ENCODE data around the gene PGLYRP1.

PGLYRP1 gene

DNA sequence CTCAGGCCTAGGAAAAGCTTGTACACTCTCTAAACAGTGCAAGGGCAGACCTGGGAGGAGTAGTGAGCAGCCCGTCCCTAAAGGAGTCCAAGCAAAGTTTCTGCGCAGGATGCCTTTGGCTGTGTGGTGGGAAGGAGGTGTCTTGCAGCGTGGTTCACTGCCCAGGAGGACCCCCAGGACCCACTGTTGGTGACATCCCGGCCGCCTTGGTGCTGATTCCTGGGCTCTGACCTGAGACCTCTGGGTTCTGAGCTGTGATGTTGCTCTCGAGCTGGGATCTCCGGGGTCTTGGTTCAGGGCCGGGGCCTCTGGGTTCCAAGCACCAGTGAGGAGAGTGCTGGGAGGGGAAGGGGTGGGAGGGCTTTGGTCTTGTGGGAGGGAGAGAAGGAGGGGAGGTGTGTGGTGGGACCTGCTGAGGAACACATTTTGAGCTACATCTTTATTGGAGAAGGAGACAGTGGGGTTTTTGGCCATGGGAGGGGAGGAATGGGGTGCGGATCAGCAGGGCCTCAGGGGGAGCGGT lies 4.1 kb downstream of the PGLYRP1 start:
- Histone ChIP-seq H3K27me3 (ENCODE audit: control insufficient read depth in 5 of 5, insufficient read depth in 4 of 5, low read length in 5 of 5) (peaks cover 22 to 36% (median 34%) of the 10 kb centered on the region in 5 donors), H3K36me3 (ENCODE audit: control insufficient read depth in 5 of 5, insufficient read depth in 5 of 5, low read length in 5 of 5) (peaks cover 0 to 6% (median 0%) of the 10 kb centered on the region in 5 donors), H3K4me1 (ENCODE audit: control insufficient read depth in 5 of 5, insufficient read depth in 5 of 5, low read length in 5 of 5) (peaks cover 2 to 25% (median 16%) of the 10 kb centered on the region in 5 donors)

DNA sequence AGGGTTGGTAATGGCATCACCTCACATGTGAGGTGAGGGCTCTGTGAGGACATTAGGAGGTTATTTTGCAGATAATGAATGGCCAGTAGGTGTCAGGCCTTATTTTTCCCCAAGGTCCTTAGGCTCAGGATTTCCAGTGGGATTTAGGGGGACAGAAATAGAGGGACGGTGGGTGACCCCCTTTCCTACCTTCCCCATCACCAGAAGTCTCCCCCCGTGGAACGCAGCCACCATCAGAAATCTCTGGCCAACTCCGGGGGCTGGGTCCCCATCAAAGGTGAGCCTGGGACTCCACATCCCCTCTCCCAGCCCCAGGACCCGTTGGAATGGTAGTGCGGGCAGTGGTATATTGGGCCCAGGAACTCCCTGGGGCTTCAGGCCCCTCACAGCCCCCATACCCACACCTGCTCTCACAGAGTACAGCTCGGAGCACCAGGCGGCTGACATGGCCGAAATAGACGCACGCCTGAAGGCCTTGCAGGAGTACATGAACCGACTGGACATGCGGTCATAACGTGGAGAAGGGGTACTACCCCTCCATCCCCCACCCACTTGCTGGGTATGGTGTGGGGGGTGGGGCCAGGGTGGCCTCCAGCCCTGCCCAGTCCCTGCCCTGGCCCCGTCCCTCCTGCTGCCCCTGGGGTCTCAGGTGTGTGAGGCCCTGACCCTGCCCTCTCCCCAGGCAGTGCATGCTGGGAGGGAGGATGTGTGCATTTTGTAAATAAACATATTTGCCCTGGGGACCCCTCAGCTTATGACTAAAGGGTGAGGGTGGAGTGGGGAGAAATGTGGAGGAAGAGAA lies 4.8 kb downstream of the PGLYRP1 start:
- Histone ChIP-seq H3K9me3 (ENCODE audit: control insufficient read depth in 5 of 5, low read length in 5 of 5) (no peaks in the 10 kb centered on the region), H3K4me3 (ENCODE audit: low read depth in 1 of 5, low read length in 5 of 5) (no peak overlapping the region), H3K27ac (ENCODE audit: low read depth, low read length) (no peak overlapping the region), H3K9ac (ENCODE audit: low read length in 5 of 5) (no peak overlapping the region), H3K4me1 (ENCODE audit: control insufficient read depth in 5 of 5, insufficient read depth in 5 of 5, low read length in 5 of 5) (peaks cover 2 to 25% (median 16%) of the 10 kb centered on the region in 5 donors), H3K36me3 (ENCODE audit: control insufficient read depth in 5 of 5, insufficient read depth in 5 of 5, low read length in 5 of 5) (peaks cover 0 to 6% (median 0%) of the 10 kb centered on the region in 5 donors), H3K27me3 (ENCODE audit: control insufficient read depth in 5 of 5, insufficient read depth in 4 of 5, low read length in 5 of 5) (peaks cover 21 to 33% (median 29%) of the 10 kb centered on the region in 5 donors)

More for the DNA sequence above, 4.1 kb downstream of the PGLYRP1 start:
- Histone ChIP-seq H3K9ac (ENCODE audit: low read length in 5 of 5) (no peak overlapping the region), H3K4me3 (ENCODE audit: low read depth in 1 of 5, low read length in 5 of 5) (no peak overlapping the region), H3K27ac (ENCODE audit: low read depth, low read length) (no peak overlapping the region), H3K9me3 (ENCODE audit: control insufficient read depth in 5 of 5, low read length in 5 of 5) (no peaks in the 10 kb centered on the region)

DNA sequence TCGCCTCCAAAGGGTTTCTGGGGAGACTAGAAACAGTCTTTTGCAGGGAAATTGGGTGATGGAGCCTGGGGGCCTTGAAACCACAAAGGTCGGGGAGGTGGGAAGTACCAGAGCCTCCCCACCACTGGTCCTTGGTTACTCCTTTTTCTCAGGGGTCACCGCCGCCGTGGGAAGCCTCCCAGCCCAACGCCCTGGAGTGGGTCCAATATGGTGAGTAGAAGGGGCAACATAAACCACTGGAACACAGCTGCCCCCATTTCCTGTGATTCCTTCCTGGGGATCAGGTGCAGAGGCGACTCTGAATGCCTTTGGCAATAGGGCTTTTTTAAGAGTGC lies 5.8 kb downstream of the PGLYRP1 start:
- Histone ChIP-seq H3K27me3 (ENCODE audit: control insufficient read depth in 5 of 5, insufficient read depth in 4 of 5, low read length in 5 of 5) (peaks cover 15 to 27% (median 20%) of the 10 kb centered on the region in 5 donors), H3K36me3 (ENCODE audit: control insufficient read depth in 5 of 5, insufficient read depth in 5 of 5, low read length in 5 of 5) (peaks cover 0 to 6% (median 0%) of the 10 kb centered on the region in 5 donors), H3K4me3 (ENCODE audit: low read depth in 1 of 5, low read length in 5 of 5) (no peak overlapping the region), H3K9ac (ENCODE audit: low read length in 5 of 5) (no peak overlapping the region), H3K27ac (ENCODE audit: low read depth, low read length) (no peak overlapping the region), H3K4me1 (ENCODE audit: control insufficient read depth in 5 of 5, insufficient read depth in 5 of 5, low read length in 5 of 5) (peaks cover 2 to 25% (median 16%) of the 10 kb centered on the region in 5 donors), H3K9me3 (ENCODE audit: control insufficient read depth in 5 of 5, low read length in 5 of 5) (no peaks in the 10 kb centered on the region)

DNA sequence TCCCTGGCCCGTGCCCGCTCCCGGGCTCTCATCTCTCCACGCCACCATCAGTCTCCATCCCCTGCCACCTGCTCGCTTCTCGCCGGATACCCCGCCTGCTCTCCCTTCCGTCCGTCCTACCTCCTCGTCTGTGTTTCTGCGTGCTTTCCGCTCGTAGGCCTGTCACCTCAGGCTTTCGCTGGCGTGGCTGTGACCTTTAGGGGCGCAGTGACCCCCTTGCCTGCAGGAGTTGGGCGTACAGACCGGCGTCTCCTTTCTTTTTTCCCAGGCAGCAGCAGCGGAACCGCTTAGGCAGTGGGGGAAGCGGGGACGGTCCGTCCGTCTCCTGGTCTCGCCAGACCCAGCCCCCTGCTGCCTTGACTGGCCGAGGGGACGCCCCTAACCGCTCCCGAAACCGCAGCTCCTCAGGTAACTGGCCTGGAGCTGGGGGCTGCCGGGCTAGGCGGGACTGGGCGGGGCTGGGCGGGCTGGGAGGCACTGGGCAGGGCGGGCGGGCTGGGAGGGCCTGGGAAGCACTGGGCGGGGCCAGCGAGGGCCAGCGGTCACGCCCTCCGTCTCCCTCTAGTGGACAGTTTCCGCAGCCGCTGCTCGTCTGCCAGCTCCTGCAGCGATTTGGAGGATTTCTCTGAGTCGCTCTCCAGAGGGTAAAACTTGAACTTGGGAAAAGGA lies 6.3 kb downstream of the PGLYRP1 start:
- H3K9ac ChIP-seq (ENCODE audit: low read length in 5 of 5): peak overlapping the region in 4 of 5 donors; percentile 16 to 80 (median 70)

DNA sequence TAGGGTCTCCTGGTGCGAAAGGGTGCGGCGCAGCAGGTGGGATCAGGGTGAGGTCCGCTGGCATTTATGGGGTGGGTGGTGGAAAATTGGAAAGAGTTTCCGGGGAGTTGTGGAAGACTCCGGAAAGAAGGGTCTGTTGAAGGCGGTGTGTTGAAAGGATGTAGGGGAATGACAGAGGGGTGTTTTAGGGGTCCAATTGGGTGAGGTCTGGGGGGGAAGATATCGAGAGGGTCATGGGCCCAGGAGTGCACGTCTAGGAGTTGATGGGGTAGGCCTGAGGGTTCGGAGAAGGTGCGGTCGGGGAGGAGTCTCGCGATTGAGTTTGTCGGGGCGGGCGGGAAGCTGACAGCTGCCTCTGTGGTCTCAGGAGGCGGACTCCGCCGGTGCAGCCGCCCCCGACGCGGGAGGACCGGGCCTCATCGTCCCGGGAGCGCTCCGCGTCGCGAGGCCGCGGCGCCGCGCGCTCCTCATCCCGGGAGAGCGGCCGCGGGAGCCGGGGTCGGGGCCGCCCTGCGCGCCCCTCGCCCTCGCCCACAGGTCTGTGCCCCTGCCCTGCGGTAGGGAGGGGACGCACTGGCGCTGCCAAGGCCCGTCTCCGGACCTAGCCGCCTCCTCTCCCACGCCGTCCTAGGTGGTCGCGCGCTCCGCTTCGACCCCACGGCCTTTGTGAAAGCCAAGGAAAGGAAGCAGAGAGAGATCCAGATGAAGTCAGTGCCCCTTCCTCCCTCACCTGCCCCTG lies 7.0 kb downstream of the PGLYRP1 start:
- Histone ChIP-seq H3K27ac (ENCODE audit: low read depth, low read length) (no peak overlapping the region), H3K9ac (ENCODE audit: low read length in 5 of 5) (peak overlapping the region in 4 of 5 donors; percentile 16 to 80 (median 70))

More for the DNA sequence above, 6.3 kb downstream of the PGLYRP1 start:
- Histone ChIP-seq H3K27ac (ENCODE audit: low read depth, low read length) (no peak overlapping the region), H3K4me1 (ENCODE audit: control insufficient read depth in 5 of 5, insufficient read depth in 5 of 5, low read length in 5 of 5) (peaks cover 2 to 25% (median 16%) of the 10 kb centered on the region in 5 donors), H3K9me3 (ENCODE audit: control insufficient read depth in 5 of 5, low read length in 5 of 5) (no peaks in the 10 kb centered on the region), H3K27me3 (ENCODE audit: control insufficient read depth in 5 of 5, insufficient read depth in 4 of 5, low read length in 5 of 5) (peaks cover 15 to 22% (median 16%) of the 10 kb centered on the region in 5 donors), H3K36me3 (ENCODE audit: control insufficient read depth in 5 of 5, insufficient read depth in 5 of 5, low read length in 5 of 5) (peaks cover 0 to 6% (median 0%) of the 10 kb centered on the region in 5 donors), H3K4me3 (ENCODE audit: low read depth in 1 of 5, low read length in 5 of 5) (peak overlapping the region; percentile 72 to 92 (median 86))

DNA sequence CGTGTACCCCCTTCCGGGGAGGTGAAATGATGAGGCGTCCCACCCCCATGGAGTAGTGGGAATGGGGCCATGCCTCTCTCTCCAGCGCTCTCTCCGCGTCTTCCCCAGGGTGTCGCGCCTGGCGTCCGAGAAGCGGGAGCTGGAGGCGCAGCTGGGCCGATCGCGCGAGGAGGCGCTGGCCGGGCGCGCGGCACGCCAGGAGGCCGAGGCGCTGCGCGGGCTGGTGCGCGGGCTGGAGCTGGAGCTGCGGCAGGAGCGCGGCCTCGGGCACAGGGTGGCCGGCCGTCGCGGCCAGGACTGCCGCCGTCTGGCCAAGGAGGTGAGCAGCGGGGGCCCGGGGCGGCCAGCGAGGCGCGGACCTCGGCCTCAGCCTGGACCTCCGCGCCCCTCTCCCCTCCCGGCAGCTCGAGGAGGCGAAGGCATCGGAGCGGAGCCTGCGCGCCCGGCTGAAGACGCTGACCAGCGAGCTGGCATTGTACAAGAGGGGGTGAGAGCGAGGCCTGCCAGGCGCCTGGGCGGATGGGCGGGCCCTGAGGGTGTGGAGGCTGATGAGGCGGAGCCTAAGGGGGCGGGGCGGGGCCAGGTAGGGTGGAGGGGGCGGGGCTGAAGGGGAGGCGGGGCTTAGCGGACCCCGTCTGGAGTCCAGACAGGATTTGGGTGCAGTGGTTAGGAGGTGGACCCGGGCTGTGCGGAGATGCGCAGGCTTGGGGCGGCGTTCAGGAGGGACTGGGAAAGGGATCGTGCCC lies 7.7 kb downstream of the PGLYRP1 start:
- H3K4me1 ChIP-seq (ENCODE audit: control insufficient read depth in 5 of 5, insufficient read depth in 5 of 5, low read length in 5 of 5): peaks cover 2 to 25% (median 16%) of the 10 kb centered on the region in 5 donors
- no peaks in the 10 kb centered on the region for H3K9me3 ChIP-seq (ENCODE audit: control insufficient read depth in 5 of 5, low read length in 5 of 5)
- H3K36me3 ChIP-seq (ENCODE audit: control insufficient read depth in 5 of 5, insufficient read depth in 5 of 5, low read length in 5 of 5): peaks cover 0 to 9% (median 0%) of the 10 kb centered on the region in 5 donors
- H3K27me3 ChIP-seq (ENCODE audit: control insufficient read depth in 5 of 5, insufficient read depth in 4 of 5, low read length in 5 of 5): peaks cover 15 to 22% (median 16%) of the 10 kb centered on the region in 5 donors
- H3K4me3 ChIP-seq (ENCODE audit: low read depth in 1 of 5, low read length in 5 of 5): peak overlapping the region in 1 of 5 donors; percentile 42
- H3K27ac ChIP-seq (ENCODE audit: low read depth, low read length): no peak overlapping the region
- H3K9ac ChIP-seq (ENCODE audit: low read length in 5 of 5): peak overlapping the region in 2 of 5 donors; percentile 35

More for the DNA sequence above, 7.0 kb downstream of the PGLYRP1 start:
- peaks cover 15 to 22% (median 16%) of the 10 kb centered on the region in 5 donors for H3K27me3 ChIP-seq (ENCODE audit: control insufficient read depth in 5 of 5, insufficient read depth in 4 of 5, low read length in 5 of 5)
- H3K4me3 ChIP-seq (ENCODE audit: low read depth in 1 of 5, low read length in 5 of 5): peak overlapping the region; percentile 72 to 92 (median 86)
- peaks cover 2 to 25% (median 16%) of the 10 kb centered on the region in 5 donors for H3K4me1 ChIP-seq (ENCODE audit: control insufficient read depth in 5 of 5, insufficient read depth in 5 of 5, low read length in 5 of 5)
- H3K9me3 ChIP-seq (ENCODE audit: control insufficient read depth in 5 of 5, low read length in 5 of 5): no peaks in the 10 kb centered on the region
- peaks cover 0 to 9% (median 0%) of the 10 kb centered on the region in 5 donors for H3K36me3 ChIP-seq (ENCODE audit: control insufficient read depth in 5 of 5, insufficient read depth in 5 of 5, low read length in 5 of 5)

DNA sequence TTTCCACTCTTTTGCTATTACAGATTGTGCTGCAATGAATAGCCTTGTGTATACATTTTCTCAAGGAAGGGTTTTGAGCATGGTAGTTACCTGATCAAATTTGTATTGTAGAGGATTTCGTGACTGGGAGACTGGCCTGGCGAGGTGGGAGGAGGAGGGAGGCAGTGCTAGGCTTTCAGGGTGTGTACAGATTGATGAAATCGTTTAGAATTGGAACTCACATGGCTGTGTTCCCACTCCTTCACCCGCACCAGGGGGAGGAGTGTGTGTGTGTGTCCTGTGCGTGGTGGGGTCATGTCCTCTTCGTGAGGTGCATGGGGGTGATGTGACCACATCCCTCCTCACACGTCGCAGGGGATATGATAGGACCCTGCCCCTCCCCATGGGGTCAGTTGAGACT lies 8.3 kb downstream of the PGLYRP1 start:
- Histone ChIP-seq H3K27me3 (ENCODE audit: control insufficient read depth in 5 of 5, insufficient read depth in 4 of 5, low read length in 5 of 5) (peaks cover 15 to 22% (median 16%) of the 10 kb centered on the region in 5 donors), H3K36me3 (ENCODE audit: control insufficient read depth in 5 of 5, insufficient read depth in 5 of 5, low read length in 5 of 5) (peaks cover 0 to 9% (median 0%) of the 10 kb centered on the region in 5 donors), H3K4me3 (ENCODE audit: low read depth in 1 of 5, low read length in 5 of 5) (peak overlapping the region in 1 of 5 donors; percentile 42), H3K27ac (ENCODE audit: low read depth, low read length) (no peak overlapping the region), H3K9ac (ENCODE audit: low read length in 5 of 5) (peak overlapping the region in 1 of 5 donors; percentile 35), H3K9me3 (ENCODE audit: control insufficient read depth in 5 of 5, low read length in 5 of 5) (no peaks in the 10 kb centered on the region), H3K4me1 (ENCODE audit: control insufficient read depth in 5 of 5, insufficient read depth in 5 of 5, low read length in 5 of 5) (peaks cover 2 to 25% (median 17%) of the 10 kb centered on the region in 5 donors)

DNA sequence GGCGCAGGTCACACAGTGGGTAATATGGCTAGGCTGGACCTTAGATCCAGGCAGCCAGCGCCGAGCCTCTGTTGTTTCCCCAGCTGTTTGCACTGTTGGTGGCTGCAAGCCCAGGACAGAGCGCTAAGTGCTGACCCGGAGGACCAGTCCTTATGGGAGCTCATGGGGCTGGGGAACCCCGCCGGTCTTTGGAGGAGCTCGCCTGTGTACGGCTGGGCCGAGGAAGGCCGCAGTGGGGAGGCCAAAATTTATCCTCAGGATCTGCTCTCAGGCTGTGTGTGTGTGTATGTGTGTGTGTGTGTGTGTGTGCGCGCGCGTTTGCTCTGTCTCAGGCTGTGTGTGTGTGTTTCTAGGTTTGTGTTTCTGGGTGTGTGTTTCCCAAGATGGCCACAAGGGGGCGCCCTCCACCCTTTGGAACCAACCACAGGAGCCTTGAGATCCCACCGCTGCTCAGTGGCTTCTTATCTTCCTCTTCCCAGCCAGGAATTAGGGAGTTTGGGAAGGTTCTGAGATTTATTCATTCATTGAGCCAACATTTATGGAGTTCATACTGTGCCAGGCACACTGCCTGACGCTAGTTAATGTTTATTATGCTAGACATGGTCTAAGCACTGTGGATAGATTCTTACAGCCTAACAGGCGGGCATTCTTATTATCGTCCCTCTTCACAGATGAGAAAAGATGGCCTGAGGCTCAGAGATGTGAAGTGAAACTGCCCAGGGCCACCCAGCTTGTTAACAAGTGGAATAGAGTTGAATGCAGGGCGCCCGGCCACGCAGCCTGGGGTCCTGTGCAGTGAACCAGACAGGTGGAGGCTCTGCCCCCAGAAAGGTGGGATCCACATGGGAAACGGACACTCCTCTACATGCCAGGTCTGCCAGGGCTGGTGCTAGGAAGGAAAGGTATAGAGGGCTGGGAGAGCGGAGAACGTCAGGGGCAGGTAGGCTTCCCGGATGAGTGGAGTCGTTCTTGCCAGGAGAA lies 13.0 kb downstream of the PGLYRP1 start:
- H3K9me3 ChIP-seq (ENCODE audit: control insufficient read depth in 5 of 5, low read length in 5 of 5): no peaks in the 10 kb centered on the region
- no peak overlapping the region for H3K4me3 ChIP-seq (ENCODE audit: low read depth in 1 of 5, low read length in 5 of 5)
- H3K27me3 ChIP-seq (ENCODE audit: control insufficient read depth in 5 of 5, insufficient read depth in 4 of 5, low read length in 5 of 5): peaks cover 4 to 13% (median 6%) of the 10 kb centered on the region in 5 donors
- H3K36me3 ChIP-seq (ENCODE audit: control insufficient read depth in 5 of 5, insufficient read depth in 5 of 5, low read length in 5 of 5): peaks cover 7 to 23% (median 15%) of the 10 kb centered on the region in 5 donors
- peaks cover 0 to 7% (median 5%) of the 10 kb centered on the region in 5 donors for H3K4me1 ChIP-seq (ENCODE audit: control insufficient read depth in 5 of 5, insufficient read depth in 5 of 5, low read length in 5 of 5)
- H3K27ac ChIP-seq (ENCODE audit: low read depth, low read length): no peak overlapping the region
- no peak overlapping the region for H3K9ac ChIP-seq (ENCODE audit: low read length in 5 of 5)

Data from subcutaneous abdominal adipose tissue (tissue), 5 donors.